CMK (cell line): ENCODE results near the gene UTY.

Experiments used
- DNase-seq: peaks from one replicate; pipeline ENCODE4 v3.0.0-alpha.2; 2010; ENCODE audit warnings: low read depth

Gene UTY

DNA sequence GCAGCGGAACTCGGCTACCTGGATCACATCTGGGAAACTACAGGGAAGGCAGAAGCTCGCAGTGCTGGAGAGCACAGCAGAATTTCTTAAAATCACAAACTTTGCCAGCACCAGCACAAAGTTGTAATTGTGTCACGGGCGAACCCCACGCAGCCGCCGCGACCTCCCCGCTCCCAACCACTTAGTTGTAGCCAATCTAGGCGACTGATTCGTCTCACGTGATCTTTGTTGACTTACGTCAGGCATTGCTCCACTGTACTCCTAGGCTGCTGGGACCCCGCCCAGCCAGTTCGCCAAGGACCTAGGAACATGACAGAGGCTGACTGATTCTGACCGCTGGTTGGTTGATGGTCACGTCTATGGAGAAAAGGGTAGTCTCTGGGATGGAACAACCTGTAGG is at the start of gene UTY:
Gene UTY, minus strand, starts transcription at position 206 of the 400 bp plus-strand sequence. CDS start 368 bp downstream, outside the sequence.
- DNase-seq: peak; percentile 70

- no peak for DNase-seq
Measured at GRCh38 chrY:13520474-13520873, 40.6 kb upstream of the UTY start.

GRCh38 chrY:13501215-13501614 is 21.4 kb upstream of the UTY start:
- DNase-seq: no peak

GRCh38 chrY:13493737-13494136 is 13.9 kb upstream of the UTY start:
- no peak for DNase-seq

- DNase-seq: no peak
Measured at GRCh38 chrY:13492408-13492807, 12.6 kb upstream of the UTY start.

DNA sequence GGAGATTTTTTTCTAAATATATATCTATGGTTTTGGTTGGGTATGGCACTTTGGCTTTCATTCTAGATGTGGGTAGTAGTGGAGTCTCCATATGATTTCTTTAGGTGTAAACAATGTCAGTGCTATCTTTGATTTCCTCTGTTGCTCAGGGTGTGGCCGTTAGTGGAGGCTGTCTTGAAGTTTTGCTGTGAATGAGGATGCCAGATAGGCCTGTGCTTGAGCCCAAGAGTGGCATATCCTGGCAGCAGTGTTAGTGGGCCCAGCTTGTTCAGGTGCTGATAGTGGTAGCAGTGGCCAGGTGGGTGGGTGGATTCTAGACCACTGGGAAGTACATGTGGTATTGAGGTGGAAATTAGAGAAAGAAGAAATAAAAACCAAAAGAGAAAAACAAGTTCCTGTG is 8.9 kb upstream of the UTY start:
- no peak for DNase-seq

DNA sequence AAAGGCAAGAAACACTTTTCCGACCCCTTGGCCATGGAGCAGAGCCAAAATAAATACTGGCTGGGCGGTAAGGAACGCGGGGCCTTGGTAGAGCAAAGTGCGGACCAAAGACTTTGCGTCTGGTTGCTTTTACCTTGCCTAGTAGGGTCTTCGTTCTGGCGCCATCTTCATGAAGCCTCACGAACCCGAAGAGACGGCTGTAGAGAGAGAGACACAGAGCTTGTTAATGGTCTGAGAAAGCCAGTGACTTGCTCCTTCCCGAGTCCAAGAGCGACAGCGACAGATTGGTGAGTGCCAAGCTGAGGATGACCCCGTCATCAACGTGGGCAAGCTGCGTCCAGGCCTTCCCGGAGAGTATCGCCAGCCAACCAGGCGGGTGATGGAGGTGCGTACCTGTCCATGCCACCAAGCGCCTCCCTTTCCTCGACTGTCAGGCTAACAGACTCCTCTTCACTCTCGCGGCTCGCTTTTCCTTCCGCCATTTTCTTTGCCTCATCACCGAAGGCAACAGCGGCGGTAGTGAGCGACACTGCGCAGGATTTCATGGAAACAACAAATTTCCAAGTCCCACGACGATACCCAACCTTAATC is 617 bp downstream of the UTY start:
- DNase-seq: no peak

GRCh38 chrY:13478126-13478785 is 1.6 kb downstream of the UTY start:
- DNase-seq: peak; percentile 49

DNA sequence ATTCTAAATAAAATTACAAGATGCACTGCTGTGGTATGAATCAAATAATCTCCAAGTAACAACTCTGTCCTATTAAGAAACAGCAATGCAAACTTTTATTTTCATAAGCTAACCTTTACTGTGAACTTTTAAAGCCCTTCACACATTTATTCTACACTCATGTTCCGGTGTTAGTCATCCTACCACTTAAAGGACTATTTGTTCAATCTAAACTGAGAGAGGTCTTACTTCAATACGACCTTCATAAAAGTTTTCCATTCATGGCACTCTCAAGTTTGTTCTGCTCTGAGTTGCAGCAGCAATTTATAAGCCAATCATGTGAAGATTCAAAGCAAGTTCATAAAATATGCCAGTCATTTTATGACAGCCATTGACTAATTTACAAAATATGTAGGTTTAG is 4.8 kb downstream of the UTY start:
- no peak for DNase-seq

GRCh38 chrY:13451572-13451971 is 28.3 kb downstream of the UTY start:
- no peak for DNase-seq

DNA sequence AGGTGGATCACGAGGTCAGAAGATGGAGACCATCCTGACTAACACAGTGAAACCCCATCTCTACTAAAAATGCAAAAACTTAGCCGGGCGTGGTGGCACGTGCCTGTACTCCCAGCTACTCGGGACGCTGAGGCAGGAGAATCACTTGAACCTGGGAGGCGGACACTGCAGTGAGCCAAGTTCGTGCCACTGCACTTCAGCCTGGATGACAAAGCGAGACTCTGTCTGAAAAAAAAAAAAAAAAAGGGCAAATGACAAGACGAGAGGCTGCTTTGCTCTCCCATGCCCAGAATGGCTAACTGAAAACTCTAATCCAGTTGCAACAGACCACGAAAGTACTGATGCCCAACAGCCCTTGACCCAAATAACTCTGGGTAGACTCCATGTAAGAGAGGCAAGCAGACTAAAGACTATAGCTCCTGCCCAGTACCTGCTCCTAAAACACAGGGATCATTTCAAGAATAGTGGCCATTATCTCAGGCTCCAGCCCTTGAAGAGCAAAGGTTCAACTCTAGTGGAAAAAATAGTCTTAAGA is 29.2 kb downstream of the UTY start:
- no peak for DNase-seq

DNA sequence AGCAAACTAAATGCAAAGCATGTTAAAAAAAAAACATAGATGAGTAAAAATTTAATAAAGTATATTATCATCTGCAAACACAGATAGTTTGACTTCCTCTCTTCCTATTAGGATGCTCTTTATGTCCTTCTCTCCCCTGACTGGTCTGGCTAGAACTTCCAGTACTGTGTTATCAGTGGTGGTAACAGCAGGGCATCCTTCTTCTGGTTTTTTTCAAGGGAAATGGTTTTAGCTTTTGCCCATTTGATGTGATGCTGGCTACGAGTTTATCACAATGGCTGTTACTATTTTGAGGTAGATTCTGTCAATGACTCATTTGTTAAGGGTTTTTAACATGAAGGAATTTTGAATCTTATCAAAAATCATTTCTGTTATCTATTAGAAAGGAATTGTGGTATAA is 34.3 kb downstream of the UTY start:
- no peak for DNase-seq

DNA sequence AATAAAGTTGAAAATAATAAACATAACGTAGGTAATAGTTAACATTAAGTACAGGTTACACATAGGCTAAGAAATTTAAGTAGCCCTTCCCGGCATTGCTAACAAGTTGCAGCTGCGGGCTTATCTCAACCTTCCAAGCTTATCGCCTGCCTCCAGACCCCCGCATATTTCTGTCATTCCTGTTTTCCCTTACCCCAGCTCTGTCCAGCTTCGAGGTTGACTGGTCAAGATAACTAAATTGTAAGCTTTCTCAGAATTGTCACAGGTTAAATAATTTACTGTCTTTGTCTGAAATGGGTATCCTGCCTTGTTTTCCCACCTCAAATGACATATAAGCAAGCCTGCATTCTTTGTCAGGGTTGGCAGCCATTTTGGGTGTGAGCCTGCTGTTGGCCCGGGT is 36.7 kb downstream of the UTY start:
- peak; percentile 41 for DNase-seq

DNA sequence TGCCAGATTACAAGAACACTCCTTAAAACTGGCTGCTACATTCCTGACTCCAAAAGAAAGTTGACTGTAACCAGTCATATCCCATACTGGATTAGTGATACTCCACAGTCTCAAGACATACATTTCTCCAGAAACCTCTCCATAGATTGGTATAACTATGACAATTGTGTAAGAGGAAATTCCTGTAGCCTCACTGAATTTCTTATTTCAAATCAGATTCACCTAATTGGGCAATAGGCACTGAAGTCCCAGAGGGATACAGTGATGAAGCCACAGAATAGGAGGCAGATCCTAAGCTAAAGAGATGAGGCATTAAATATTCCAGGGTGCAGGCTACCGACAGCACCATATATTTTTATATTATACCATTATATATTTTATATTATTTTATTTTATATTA is 39.0 kb downstream of the UTY start:
- DNase-seq: no peak

DNA sequence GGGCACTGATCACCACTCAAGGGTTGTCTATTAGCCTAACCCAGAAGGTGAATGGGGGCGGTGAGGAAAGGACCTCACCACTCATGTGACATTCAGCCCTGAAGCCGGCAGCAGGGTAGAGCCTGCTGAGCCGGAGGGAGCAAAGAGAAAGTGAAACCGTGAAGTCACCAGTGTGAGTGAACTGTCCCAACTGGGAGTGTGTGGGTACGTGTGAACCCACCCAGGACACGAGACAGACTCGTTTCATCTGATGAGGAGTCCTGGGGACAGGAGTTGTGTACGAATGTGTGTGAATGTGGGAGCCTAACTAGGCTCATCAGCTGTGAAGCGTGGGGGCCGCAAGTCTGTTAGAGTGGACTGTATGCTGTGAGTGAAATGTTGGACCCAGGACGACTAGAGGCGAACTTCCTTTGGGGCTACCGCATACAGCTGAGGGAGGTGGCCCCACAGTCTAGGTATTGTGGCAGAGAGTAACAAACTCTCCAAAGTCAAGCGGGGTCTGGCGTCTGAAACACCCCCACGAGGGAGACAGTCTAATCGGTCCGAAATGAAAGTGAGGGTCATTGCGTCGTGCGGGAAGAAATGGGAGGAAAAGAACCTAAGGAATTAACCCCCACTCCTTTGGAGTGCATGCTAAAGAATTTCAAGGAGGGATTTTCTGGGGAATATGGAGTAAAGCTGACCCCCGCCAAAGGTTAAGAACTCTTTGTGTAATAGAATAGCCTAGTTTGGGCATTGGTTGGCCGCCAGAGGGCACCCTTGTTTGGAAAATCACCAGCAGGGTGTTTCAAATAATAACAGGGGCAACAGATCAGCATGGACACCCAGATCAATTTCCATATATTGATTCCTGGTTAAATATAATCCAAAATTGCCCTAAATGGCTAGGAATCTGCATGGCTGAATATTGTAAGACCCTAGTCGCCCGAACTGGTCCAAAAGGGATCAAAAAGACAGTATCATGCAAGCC is 43.6 kb downstream of the UTY start:
- DNase-seq: no peak

DNA sequence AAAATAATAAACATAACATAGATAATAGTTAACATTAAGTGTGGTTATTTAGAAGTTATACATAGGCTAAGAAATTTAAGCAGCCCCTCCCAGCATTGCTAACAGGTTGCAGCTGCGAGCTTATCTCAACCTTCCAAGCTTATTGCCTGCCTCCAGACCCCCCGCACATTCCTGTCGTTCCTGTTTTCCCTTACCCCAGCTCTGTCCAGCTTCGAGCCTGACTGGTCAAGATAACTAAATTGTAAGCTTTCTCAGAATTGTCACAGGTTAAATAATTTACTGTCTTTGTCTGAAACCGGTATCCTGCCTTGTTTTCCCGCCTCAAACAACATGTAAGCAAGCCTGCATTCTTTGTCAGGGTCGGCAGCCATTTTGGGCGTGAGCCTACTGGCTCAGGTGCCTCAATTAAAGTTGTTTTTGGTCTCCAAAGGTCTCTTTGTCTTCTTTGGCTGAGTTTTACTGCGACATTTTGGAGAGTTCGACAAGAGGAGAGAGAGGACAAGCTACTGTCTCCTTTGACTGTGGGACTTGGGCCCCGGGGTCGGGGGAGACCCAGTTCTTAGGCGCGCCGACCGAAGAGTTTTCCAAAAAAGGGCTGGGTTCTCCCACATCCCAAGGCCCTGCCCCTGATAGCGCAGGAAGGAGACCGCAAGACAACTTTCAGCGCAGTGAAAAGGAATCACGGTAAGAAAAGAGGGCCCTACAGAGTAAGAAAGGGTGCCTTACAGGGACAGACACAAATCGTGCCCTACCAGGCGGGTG is 44.4 kb downstream of the UTY start:
- peak; percentile 44 for DNase-seq

- no peak for DNase-seq
Measured at GRCh38 chrY:13432293-13433025, 47.4 kb downstream of the UTY start.

- DNase-seq: no peak
Measured at GRCh38 chrY:13429551-13429950, 50.3 kb downstream of the UTY start.

DNA sequence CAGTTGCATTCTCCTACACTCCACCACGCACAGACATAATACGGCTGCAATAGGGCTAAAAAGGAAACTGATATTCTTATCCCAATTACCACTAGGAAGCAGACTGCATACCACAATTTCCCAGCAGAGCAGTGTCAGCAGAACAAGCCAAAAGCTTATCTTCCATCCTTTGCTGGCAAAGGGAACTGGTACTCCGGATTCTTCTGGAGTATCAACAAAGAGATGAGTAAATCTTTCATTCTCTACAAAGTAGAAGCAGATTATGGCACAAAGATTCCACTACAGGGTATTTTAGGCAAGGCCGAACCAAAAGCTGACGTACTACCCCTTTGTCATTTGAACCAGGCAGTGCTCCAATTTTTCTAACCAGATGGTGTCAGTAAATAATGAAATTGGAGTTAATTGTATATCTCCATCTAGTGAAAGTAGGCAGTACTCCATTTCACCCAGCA is 56.5 kb downstream of the UTY start:
- no peak for DNase-seq

DNA sequence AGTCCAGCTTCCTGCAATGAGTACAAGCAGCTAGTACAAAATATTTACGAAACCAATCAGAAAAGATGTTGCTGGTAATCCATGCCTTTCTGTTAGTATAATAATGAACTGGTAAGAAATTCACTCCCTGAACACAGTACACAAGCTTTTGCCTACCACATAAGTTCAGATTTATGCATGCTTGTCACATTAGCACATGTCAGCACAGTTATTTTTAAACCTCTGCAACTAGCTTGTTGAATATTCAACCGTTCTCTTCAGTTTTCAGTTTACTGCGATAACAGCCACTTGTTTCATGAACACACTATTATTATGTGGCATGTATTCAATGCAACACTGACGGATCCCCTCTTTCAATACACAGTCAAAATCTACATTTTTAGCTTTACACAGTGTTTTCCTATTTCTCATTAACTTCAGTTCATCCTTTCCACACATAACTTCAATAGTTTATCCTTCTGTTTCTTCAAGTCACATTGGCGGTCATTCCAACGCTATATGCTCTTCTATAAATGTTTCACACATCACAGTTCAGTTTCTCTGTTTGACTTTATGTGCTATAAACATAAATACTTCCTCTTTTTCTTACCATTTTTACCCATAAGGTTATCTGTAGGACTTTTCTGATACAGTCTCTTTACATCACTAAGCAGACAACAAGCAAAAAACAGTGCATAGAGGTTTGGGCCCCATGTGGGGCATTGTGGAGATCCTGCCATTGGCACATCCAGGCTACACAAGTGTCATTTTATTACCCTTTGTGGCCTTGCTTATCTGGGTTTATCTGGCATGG is 62.8 kb downstream of the UTY start:
- no peak for DNase-seq
